Measurements from ENCODE around the gene TAGLN. TPM values are rescaled to one million over a fixed set of nuclear protein-coding genes. Genes with fewer than 3 reads are reported as not detected.

Gene TAGLN
- total and polyA plus RNA-seq, 2 experiments from 2014 or later: 1,454 to 2,613 TPM

GRCh38 chr11:117218133-117218915 is 19.2 kb downstream of the TAGLN start:
- no peak for DNase-seq
- H3K4me2 ChIP-seq (ENCODE audit: unreplicated experiment): no peak overlapping the region
- 83 to 84% methylated on average over 15 of the region's 15 CpGs for WGBS, 2 experiments (ENCODE audit: low coverage in 1 of 2, low lambda C conversion rate in 2 of 2, missing lambda C conversion rate in 2 of 2)

DNA sequence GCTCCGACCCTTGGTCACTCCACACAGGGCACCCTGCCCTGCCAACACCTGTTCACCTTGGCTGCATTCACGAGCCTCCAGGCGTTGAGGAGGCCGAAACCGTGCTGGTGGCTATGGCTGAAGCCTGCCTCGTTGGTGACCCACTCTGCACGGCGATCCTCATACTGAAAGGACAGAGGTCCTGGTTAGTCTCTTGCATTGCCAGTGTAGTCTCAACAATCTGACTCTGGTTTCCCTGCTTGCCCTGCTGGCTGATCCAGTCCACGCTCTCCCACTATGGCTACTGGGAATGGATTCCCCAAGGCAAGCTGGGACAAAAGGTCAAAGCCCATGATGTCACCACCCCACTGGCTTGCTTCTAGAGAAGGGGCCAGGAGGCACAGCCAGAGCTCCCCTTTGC is 19.8 kb downstream of the TAGLN start:
- peaks cover 48% of the 10 kb centered on the region; the same call in 1 of the 2 replicates for H3K36me3 ChIP-seq (ENCODE audit: low read depth)
- H3K4me2 ChIP-seq (ENCODE audit: unreplicated experiment): no peak overlapping the region
- H2AFZ ChIP-seq: no peak overlapping the region
- no peak overlapping the region for H3K4me3 ChIP-seq
- H3K79me2 ChIP-seq (ENCODE audit: insufficient read depth): no peaks in the 10 kb centered on the region
- peaks cover 5% of the 10 kb centered on the region; the same call in 1 of the 2 replicates for H3F3A ChIP-seq (ENCODE audit: insufficient read depth)
- in situ Hi-C loops (cut with MboI): no loop called here
- H4K20me1 ChIP-seq (ENCODE audit: insufficient read depth): no peaks in the 10 kb centered on the region
- H3K9me3 ChIP-seq (ENCODE audit: low read depth): no peaks in the 10 kb centered on the region
- no peak overlapping the region for H3K27ac ChIP-seq
- no peak overlapping the region for H3K9ac ChIP-seq
- H3K9me2 ChIP-seq (ENCODE audit: insufficient read depth): no peaks in the 10 kb centered on the region
- TF ChIP-seq EZH2 (IDR thresholded peaks at IDR 0.05; ENCODE audit: insufficient read depth, poor library complexity, severe bottlenecking): no peak
- no peak for TF ChIP-seq EZH2phosphoT487 (IDR thresholded peaks at IDR 0.05; ENCODE audit: insufficient read depth, low read depth)
- WGBS, 2 experiments (ENCODE audit: low coverage in 1 of 2, low lambda C conversion rate in 2 of 2, missing lambda C conversion rate in 2 of 2): 92 to 93% methylated on average over 9 of the region's 9 CpGs
- no peaks in the 10 kb centered on the region for H3K27me3 ChIP-seq (replicated peaks; ENCODE audit: insufficient read depth)
- DNase-seq: no peak
- 0 out of 2 replicates have a peak, but pooled peaks cover 6% of the 10 kb centered on the region for H3K4me1 ChIP-seq (ENCODE audit: insufficient read depth)

More at GRCh38 chr11:117218133-117218915, 19.2 kb downstream of the TAGLN start:
- Histone ChIP-seq H2AFZ (no peak overlapping the region), H3F3A (ENCODE audit: insufficient read depth) (peaks cover 5% of the 10 kb centered on the region; the same call in 1 of the 2 replicates), H3K4me1 (ENCODE audit: insufficient read depth) (0 out of 2 replicates have a peak, but pooled peaks cover 6% of the 10 kb centered on the region), H4K20me1 (ENCODE audit: insufficient read depth) (no peaks in the 10 kb centered on the region), H3K36me3 (ENCODE audit: low read depth) (peaks cover 51% of the 10 kb centered on the region; the same call in 1 of the 2 replicates), H3K4me3 (no peak overlapping the region), H3K79me2 (ENCODE audit: insufficient read depth) (no peaks in the 10 kb centered on the region), H3K27me3 (replicated peaks; ENCODE audit: insufficient read depth) (no peaks in the 10 kb centered on the region), H3K9ac (no peak overlapping the region), H3K27ac (no peak overlapping the region), H3K9me2 (ENCODE audit: insufficient read depth) (no peaks in the 10 kb centered on the region), H3K9me3 (ENCODE audit: low read depth) (no peaks in the 10 kb centered on the region)
- in situ Hi-C loops (cut with MboI): no loop called here
- TF ChIP-seq EZH2 (IDR thresholded peaks at IDR 0.05; ENCODE audit: insufficient read depth, poor library complexity, severe bottlenecking): no peak
- no peak for TF ChIP-seq EZH2phosphoT487 (IDR thresholded peaks at IDR 0.05; ENCODE audit: insufficient read depth, low read depth)

DNA sequence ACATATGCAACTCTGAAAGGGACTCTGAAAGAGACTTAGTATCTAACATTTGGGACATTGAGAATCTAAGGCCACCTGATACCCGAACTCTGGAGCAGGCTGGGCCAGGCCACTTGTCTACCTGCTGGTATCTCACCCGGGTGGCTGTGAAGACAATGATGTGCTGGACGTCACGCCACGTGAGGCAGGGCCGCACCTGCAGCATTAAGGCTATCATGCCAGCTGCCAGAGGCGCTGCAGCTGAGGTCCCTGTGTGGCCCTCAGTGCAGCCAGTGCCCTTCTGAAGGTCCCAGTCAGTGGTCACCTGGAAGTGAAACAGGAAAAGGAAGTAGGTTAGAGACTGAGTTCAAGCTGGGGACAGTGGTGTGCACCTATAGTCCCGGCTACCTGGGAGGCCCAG is 20.3 kb downstream of the TAGLN start:
- Histone ChIP-seq H3K79me2 (ENCODE audit: insufficient read depth) (no peaks in the 10 kb centered on the region), H3K9me3 (ENCODE audit: low read depth) (no peaks in the 10 kb centered on the region), H3K4me2 (ENCODE audit: unreplicated experiment) (no peak overlapping the region), H2AFZ (no peak overlapping the region), H3K4me1 (ENCODE audit: insufficient read depth) (0 out of 2 replicates have a peak, but pooled peaks cover 6% of the 10 kb centered on the region), H3K9me2 (ENCODE audit: insufficient read depth) (no peaks in the 10 kb centered on the region), H3K4me3 (no peak overlapping the region), H3K27ac (no peak overlapping the region), H3K27me3 (replicated peaks; ENCODE audit: insufficient read depth) (no peaks in the 10 kb centered on the region), H4K20me1 (ENCODE audit: insufficient read depth) (no peaks in the 10 kb centered on the region), H3K9ac (no peak overlapping the region), H3K36me3 (ENCODE audit: low read depth) (peaks cover 48% of the 10 kb centered on the region; the same call in 1 of the 2 replicates), H3F3A (ENCODE audit: insufficient read depth) (peaks cover 5% of the 10 kb centered on the region; the same call in 1 of the 2 replicates)
- in situ Hi-C loops (cut with MboI): no loop called here
- no peak for DNase-seq
- TF ChIP-seq EZH2 (IDR thresholded peaks at IDR 0.05; ENCODE audit: insufficient read depth, poor library complexity, severe bottlenecking) (no peak), EZH2phosphoT487 (IDR thresholded peaks at IDR 0.05; ENCODE audit: insufficient read depth, low read depth) (no peak)
- WGBS, 2 experiments (ENCODE audit: low coverage in 1 of 2, low lambda C conversion rate in 2 of 2, missing lambda C conversion rate in 2 of 2): 97 to 98% methylated on average over 8 of the region's 8 CpGs

GRCh38 chr11:117219995-117220394 is 20.8 kb downstream of the TAGLN start:
- Histone ChIP-seq H3K9ac (no peak overlapping the region), H3F3A (ENCODE audit: insufficient read depth) (peaks cover 5% of the 10 kb centered on the region; the same call in 1 of the 2 replicates), H3K27me3 (replicated peaks; ENCODE audit: insufficient read depth) (no peaks in the 10 kb centered on the region), H4K20me1 (ENCODE audit: insufficient read depth) (no peaks in the 10 kb centered on the region), H3K4me2 (ENCODE audit: unreplicated experiment) (no peak overlapping the region), H2AFZ (no peak overlapping the region), H3K27ac (no peak overlapping the region), H3K79me2 (ENCODE audit: insufficient read depth) (no peaks in the 10 kb centered on the region), H3K36me3 (ENCODE audit: low read depth) (peaks cover 42% of the 10 kb centered on the region; the same call in 1 of the 2 replicates), H3K9me3 (ENCODE audit: low read depth) (no peaks in the 10 kb centered on the region), H3K4me1 (ENCODE audit: insufficient read depth) (0 out of 2 replicates have a peak, but pooled peaks cover 6% of the 10 kb centered on the region), H3K9me2 (ENCODE audit: insufficient read depth) (no peaks in the 10 kb centered on the region), H3K4me3 (no peak overlapping the region)
- no peak for DNase-seq
- in situ Hi-C loops (cut with MboI): no loop called here
- no peak for TF ChIP-seq EZH2 (IDR thresholded peaks at IDR 0.05; ENCODE audit: insufficient read depth, poor library complexity, severe bottlenecking)
- TF ChIP-seq EZH2phosphoT487 (IDR thresholded peaks at IDR 0.05; ENCODE audit: insufficient read depth, low read depth): no peak
- WGBS, 2 experiments (ENCODE audit: low coverage in 1 of 2, low lambda C conversion rate in 2 of 2, missing lambda C conversion rate in 2 of 2): 98 to 99% methylated on average over 4 of the region's 4 CpGs
